Activated CD4-positive, alpha-beta T cell treated with anti-CD3 and anti-CD28 coated beads, Interleukin-2, amount 10 ng/mL, durations not matched to agents 7 days and 5 days (primary cell): Measurements from ENCODE around the gene CDCP1. TPM values are rescaled to one million over a fixed set of nuclear protein-coding genes. Genes with fewer than 3 reads are reported as not detected.

Source experiments
- CTCF ChIA-PET: fragments of 350-600 bp; sonication (Branson Sonifier 250); formaldehyde crosslinking; loops from one replicate; lab custom pipeline; 2021; ENCODE audit warnings: antibody characterized with exemption; lab: Charles Lee
- POLR2A ChIA-PET: fragments of 350-600 bp; sonication (Branson Sonifier 250); formaldehyde crosslinking; loops from one replicate; lab custom pipeline; 2021; ENCODE audit warnings: antibody characterized with exemption; lab: Charles Lee
- DNase-seq: peaks from one replicate; pipeline ENCODE4 v3.0.0-alpha.2; 2020
- H3K27ac Mint-ChIP-seq: one replicate; pipeline ENCODE4 v1.8.0; 2021; ENCODE audit warnings: mild to moderate bottlenecking, moderate library complexity, mixed read lengths
- H3K27me3 Mint-ChIP-seq: one replicate; pipeline ENCODE4 v1.8.0; 2021; ENCODE audit warnings: mixed read lengths
- H3K36me3 Mint-ChIP-seq: one replicate; pipeline ENCODE4 v1.8.0; 2021; ENCODE audit warnings: low read depth, mixed read lengths
- H3K4me1 Mint-ChIP-seq: one replicate; pipeline ENCODE4 v1.8.0; 2021; ENCODE audit warnings: mixed read lengths
- H3K4me3 Mint-ChIP-seq: one replicate; pipeline ENCODE4 v1.8.0; 2021; ENCODE audit warnings: mild to moderate bottlenecking, moderate library complexity, mixed read lengths
- H3K9me3 Mint-ChIP-seq: one replicate; pipeline ENCODE4 v1.8.0; 2021; ENCODE audit warnings: mixed read lengths
- total RNA-seq, 2 experiments: library from RNA; stranded (reverse); gene quantifications; one replicate each; pipeline ENCODE4 v1.2.3, GENCODE V29; 2021

The CDCP1 gene
- total RNA-seq, 2 experiments from 2014 or later: 21.7 to 22.2 TPM

GRCh38 chr3:45049807-45050206 is 96.4 kb downstream of the CDCP1 start:
- no peaks in the 10 kb centered on the region for H3K36me3 Mint-ChIP-seq
- peaks cover 42% of the 10 kb centered on the region for H3K27me3 Mint-ChIP-seq
- H3K4me3 Mint-ChIP-seq: no peak overlapping the region
- CTCF ChIA-PET: interaction anchor here (2.1 to 2.3 kb wide), 2 partner anchors 9 to 160 kb away, joined by 6 to 10 read pairs; no protein-coding TSS in a partner anchor
- no peak for DNase-seq
- POLR2A ChIA-PET: no interaction called here
- no peak overlapping the region for H3K27ac Mint-ChIP-seq
- peaks cover 15% of the 10 kb centered on the region for H3K4me1 Mint-ChIP-seq
- no peaks in the 10 kb centered on the region for H3K9me3 Mint-ChIP-seq

- Mint-ChIP-seq H3K4me3 (no peak overlapping the region), H3K27me3 (peaks cover 46% of the 10 kb centered on the region), H3K4me1 (peaks cover 3% of the 10 kb centered on the region), H3K9me3 (no peaks in the 10 kb centered on the region), H3K36me3 (no peaks in the 10 kb centered on the region), H3K27ac (no peak overlapping the region)
- ChIA-PET POLR2A (no interaction called here), CTCF (interaction anchor here (0.6 to 2.1 kb wide), 2 partner anchors 162 to 527 kb away, joined by 3 to 10 read pairs; no protein-coding TSS in a partner anchor)
- no peak for DNase-seq
Observed at GRCh38 chr3:45048244-45048643, 97.9 kb downstream of the CDCP1 start.

GRCh38 chr3:45043728-45044299 is 102.4 kb downstream of the CDCP1 start:
- DNase-seq: no peak
- Mint-ChIP-seq H3K4me3 (no peak overlapping the region), H3K4me1 (peaks cover 29% of the 10 kb centered on the region), H3K36me3 (no peaks in the 10 kb centered on the region), H3K9me3 (no peaks in the 10 kb centered on the region), H3K27ac (no peak overlapping the region), H3K27me3 (peaks cover 33% of the 10 kb centered on the region)
- CTCF ChIA-PET: interaction anchor here (0.6 to 5.9 kb wide), 6 partner anchors 12 to 294 kb away, joined by 3 to 103 read pairs (median 4); no protein-coding TSS in a partner anchor
- POLR2A ChIA-PET: no interaction called here

- CTCF ChIA-PET: interaction anchor here (0.9 to 5.9 kb wide), 10 partner anchors 9 to 556 kb away, joined by 3 to 103 read pairs (median 4); partner anchors contain the start of gene TMEM158
- no peaks in the 10 kb centered on the region for H3K36me3 Mint-ChIP-seq
- peaks cover 33% of the 10 kb centered on the region for H3K4me1 Mint-ChIP-seq
- POLR2A ChIA-PET: interaction anchor here (0.9 kb wide), 1 partner anchor 168 kb away, joined by 3 read pairs; no protein-coding TSS in a partner anchor
- no peaks in the 10 kb centered on the region for H3K9me3 Mint-ChIP-seq
- no peak overlapping the region for H3K4me3 Mint-ChIP-seq
- DNase-seq: no peak
- H3K27me3 Mint-ChIP-seq: peaks cover 26% of the 10 kb centered on the region
- H3K27ac Mint-ChIP-seq: peak overlapping the region; percentile 84
Observed at GRCh38 chr3:45042162-45042561, 104.0 kb downstream of the CDCP1 start.

- H3K9me3 Mint-ChIP-seq: no peaks in the 10 kb centered on the region
- H3K36me3 Mint-ChIP-seq: no peaks in the 10 kb centered on the region
- H3K27me3 Mint-ChIP-seq: peaks cover 26% of the 10 kb centered on the region
- CTCF ChIA-PET: interaction anchor here (0.7 to 5.9 kb wide), 15 partner anchors 10 to 618 kb away, joined by 3 to 103 read pairs (median 4); partner anchors contain the start of gene TMEM158
- peak overlapping the region; percentile 84 for H3K27ac Mint-ChIP-seq
- H3K4me3 Mint-ChIP-seq: no peak overlapping the region
- DNase-seq: peak; percentile 55
- peaks cover 36% of the 10 kb centered on the region for H3K4me1 Mint-ChIP-seq
- POLR2A ChIA-PET: interaction anchor here (0.6 to 0.9 kb wide), 2 partner anchors 169 to 421 kb away, joined by 3 to 4 read pairs; no protein-coding TSS in a partner anchor
Observed at GRCh38 chr3:45041666-45042065, 104.5 kb downstream of the CDCP1 start.

- Mint-ChIP-seq H3K27me3 (peaks cover 31% of the 10 kb centered on the region), H3K27ac (peak overlapping the region; percentile 46), H3K4me1 (peaks cover 57% of the 10 kb centered on the region), H3K4me3 (peak overlapping the region; percentile 9), H3K36me3 (no peaks in the 10 kb centered on the region), H3K9me3 (no peaks in the 10 kb centered on the region)
- POLR2A ChIA-PET: no interaction called here
- CTCF ChIA-PET: interaction anchor here (0.7 to 3.9 kb wide), 13 partner anchors 12 to 1331 kb away, joined by 3 to 32 read pairs (median 3); partner anchors contain the start of gene CLEC3B
- DNase-seq: peak; percentile 96
Observed at GRCh38 chr3:45037720-45038455, 108.3 kb downstream of the CDCP1 start.

- H3K9me3 Mint-ChIP-seq: no peaks in the 10 kb centered on the region
- ChIA-PET POLR2A (no interaction called here), CTCF (interaction anchor here (1.0 to 3.9 kb wide), 5 partner anchors 27 to 475 kb away, joined by 3 to 32 read pairs (median 6); no protein-coding TSS in a partner anchor)
Observed at GRCh38 chr3:45035441-45036301, 110.5 kb downstream of the CDCP1 start.

GRCh38 chr3:45034612-45035252 is 111.4 kb downstream of the CDCP1 start:
- Mint-ChIP-seq H3K27me3 (peaks cover 31% of the 10 kb centered on the region), H3K4me3 (peak overlapping the region; percentile 3), H3K9me3 (no peaks in the 10 kb centered on the region), H3K4me1 (peaks cover 30% of the 10 kb centered on the region), H3K36me3 (no peaks in the 10 kb centered on the region), H3K27ac (peak overlapping the region; percentile 54)
- DNase-seq: peak; percentile 46
- CTCF ChIA-PET: interaction anchor here (0.7 to 1.6 kb wide), 4 partner anchors 28 to 621 kb away, joined by 3 to 6 read pairs (median 3); no protein-coding TSS in a partner anchor
- POLR2A ChIA-PET: no interaction called here

More at GRCh38 chr3:45035441-45036301, 110.5 kb downstream of the CDCP1 start:
- Mint-ChIP-seq H3K36me3 (no peaks in the 10 kb centered on the region), H3K4me1 (peaks cover 37% of the 10 kb centered on the region), H3K27ac (peak overlapping the region; percentile 74), H3K27me3 (peaks cover 31% of the 10 kb centered on the region), H3K4me3 (peak overlapping the region; percentile 67)
- peak; percentile 34 for DNase-seq

GRCh38 chr3:45033791-45034190 is 112.4 kb downstream of the CDCP1 start:
- Mint-ChIP-seq H3K9me3 (no peaks in the 10 kb centered on the region), H3K36me3 (no peaks in the 10 kb centered on the region), H3K27ac (peak overlapping the region; percentile 51), H3K4me1 (peaks cover 30% of the 10 kb centered on the region), H3K4me3 (no peak overlapping the region), H3K27me3 (peaks cover 26% of the 10 kb centered on the region)
- CTCF ChIA-PET: interaction anchor here (1.0 to 1.3 kb wide), 2 partner anchors 478 to 622 kb away, joined by 3 to 5 read pairs; no protein-coding TSS in a partner anchor
- POLR2A ChIA-PET: no interaction called here
- no peak for DNase-seq
